ENCODE measurements around the gene SECTM1.
"Not testable (repeated sequence)": the region's sequence is repeated elsewhere in the genome, so short reads cannot be mapped to it uniquely, and the experiment has no call there.

The SECTM1 gene

DNA sequence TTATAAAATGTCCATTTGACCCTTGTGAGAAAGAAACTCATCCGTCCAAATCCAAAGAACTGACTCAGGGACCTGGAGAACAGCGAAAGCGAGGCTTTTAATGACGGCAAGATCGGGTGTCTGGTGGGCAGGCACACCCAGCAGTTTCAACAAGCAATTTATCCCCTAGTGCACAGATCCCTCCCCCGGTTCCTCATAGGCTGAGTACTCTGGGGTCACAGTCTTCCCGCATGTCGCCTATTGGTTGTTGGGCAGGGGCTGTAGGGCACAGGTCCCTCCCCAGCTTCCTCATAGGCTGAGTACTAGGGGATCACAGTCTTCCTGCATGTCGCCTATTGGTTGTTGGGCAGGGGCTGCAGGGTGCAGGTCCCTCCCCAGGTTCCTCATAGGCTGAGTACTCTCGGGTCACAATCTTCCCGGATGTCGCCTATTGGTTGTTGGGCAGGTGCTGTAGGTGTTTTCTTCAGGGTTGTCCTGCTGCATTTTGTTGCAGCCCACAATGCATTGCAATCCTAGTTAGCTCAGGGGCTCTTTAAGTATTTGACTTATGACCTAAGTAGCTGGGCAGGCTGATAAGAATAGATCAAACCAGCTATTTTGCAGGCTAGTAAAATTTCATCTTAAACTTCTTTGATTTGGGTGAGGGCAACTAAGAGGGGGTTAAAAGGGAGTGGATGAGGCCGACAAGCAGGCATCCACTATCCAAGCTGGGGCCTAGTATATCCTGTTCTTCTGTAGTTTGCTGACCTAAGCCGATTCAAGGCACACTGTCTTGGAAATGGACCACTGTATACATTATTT is 34.4 kb upstream of the SECTM1 start:
- no peak for DNase-seq

DNA sequence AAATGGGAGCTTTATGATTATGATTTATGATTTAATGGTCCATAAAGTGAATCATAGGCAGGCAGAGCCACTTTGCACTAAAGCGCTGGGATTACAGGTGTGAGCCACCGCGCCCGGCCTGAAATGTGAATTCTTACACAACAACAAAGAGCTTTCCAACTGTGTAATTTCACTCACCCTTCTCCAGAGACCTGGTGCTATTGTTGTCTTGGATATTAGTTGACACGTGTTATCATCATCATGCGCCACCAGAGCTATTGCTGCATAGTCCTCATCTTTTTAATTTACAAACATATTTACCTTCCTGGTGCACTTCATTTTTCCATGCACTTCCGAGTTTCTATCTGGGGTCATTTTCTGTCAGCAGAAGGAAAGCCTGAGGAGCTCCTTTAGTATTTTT is 33.2 kb upstream of the SECTM1 start:
- no peak for DNase-seq

DNA sequence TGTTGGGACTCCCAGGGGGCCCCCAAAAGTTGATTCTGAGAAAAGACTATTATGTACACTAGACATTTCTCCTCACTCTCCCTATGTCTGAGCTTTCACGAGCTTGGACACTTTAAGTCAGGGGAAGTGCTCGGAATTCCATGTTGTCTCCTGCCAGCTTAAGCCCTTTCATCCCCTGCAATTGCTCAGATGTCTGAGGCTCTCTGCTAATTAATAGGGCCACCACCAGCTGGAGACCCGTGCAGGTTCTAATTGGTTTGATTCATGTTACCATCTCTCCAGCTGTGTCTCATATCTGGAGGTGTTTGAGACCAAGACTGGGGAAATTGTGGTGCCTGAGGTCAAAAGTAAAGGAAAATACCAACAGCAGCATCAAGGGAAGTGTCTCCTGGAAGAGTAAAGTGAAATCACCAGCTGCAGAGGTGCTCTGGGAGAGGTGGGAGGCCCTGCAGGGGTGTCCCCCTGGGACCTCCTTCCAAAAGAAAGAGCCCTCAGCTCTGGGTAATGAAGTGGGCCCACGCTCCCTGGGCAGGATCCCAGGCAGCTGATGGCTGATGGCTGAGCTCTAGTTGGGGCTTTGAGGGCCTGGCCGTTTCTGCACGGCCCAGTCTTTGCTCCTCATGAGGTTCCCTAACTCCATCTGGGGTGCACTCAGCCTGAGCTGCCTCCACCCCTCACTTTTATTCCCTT is 32.2 kb upstream of the SECTM1 start:
- DNase-seq: no peak

DNA sequence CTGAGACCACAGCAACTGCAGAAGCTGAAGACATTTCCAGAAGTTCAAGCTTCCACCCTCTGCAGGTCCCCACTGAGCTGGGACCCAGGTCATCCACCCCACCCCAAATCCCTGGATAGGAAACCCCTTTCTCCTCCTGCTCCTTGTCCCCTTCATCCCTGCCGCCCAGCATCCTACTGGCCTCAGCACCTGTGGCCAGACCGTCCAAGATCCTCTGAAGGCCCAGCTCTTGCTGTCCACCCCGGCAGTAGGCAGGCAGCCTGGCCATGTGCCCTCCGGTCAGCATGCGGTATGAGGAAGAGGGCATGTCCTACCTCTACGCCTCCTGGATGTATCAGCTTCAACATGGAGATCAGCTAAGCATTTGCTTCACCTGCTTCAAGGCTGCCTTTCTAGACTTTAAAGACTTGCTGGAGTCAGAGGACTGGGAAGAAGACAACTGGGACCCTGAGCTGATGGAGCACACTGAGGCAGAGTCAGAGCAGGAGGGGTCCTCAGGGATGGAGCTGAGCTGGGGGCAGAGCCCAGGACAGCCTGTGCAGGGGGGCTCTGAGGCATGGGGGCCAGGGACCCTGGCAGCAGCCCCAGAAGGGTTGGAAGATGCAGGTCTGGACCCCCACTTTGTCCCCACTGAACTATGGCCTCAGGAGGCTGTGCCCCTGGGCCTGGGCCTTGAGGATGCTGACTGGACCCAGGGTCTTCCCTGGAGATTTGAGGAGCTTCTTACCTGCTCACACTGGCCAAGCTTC is 28.5 kb upstream of the SECTM1 start:
- DNase-seq: no peak

DNA sequence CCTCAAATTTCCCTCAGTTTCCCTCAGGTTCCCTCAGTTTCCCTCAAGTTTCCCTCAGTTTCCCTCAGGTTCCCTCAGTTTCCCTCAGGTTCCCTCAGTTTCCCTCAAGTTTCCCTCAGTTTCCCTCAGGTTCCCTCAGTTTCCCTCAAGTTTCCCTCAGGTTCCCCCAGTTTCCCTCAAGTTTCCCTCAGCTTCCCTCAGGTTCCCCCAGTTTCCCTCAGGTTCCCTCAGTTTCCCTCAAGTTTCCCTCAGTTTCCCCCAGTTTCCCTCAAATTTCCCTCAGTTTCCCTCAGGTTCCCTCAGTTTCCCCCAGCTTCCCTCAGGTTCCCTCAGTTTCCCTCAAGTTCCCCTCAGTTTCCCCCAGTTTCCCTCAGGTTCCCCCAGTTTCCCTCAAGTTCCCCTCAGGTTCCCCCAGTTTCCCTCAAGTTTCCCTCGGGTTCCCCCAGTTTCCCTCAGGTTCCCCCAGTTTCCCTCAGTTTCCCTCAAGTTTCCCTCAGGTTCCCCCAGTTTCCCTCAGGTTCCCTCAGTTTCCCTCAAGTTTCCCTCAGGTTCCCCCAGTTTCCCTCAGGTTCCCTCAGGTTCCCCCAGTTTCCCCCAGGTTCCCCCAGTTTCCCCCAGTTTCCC is 26.0 kb upstream of the SECTM1 start:
- DNase-seq: not testable (repeated sequence)

DNA sequence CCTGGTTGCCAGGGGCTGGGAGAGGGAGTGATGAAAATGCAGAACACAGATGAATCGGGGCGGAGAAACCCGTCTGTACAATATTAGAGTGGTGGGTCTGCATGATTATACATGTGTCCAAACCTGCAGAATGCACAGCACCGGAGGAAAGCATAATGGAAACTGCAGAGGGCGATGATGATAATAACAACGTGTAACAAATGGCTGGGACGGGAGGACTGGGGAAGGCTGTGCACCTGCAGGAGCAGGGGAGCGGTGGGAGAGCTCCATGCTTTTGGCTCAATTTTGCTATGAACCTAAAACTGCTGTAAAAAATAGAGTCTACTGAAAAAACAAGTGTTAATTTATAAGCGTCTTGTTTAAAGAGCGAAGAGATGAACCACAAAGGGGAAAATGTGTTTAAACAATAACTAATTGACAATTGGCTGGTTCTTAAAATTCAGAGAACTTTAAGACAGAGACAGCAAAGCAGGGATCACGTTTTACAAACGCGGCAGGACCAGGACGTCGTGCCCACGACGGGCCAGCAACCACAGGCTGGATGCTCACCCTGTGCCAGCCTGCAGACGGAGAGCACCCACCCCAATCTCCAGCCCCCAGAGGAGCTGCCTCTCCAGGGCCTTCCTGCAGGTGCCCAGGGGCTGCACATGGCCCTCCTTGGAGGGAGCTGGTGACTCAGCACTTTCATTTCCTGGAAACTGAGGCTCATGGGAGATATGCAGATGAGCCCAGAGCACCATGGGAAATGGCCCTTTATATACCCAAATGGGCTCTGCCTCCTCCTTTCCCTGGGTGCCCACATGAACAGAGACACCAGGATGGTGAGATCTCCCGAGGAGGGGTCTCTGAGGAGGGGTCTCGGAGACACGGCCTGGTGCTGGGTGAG is 25.1 kb upstream of the SECTM1 start, which contains the start of gene TEX19:
Gene TEX19, plus strand, starts transcription at position 783 of the 886 bp plus-strand sequence. CDS start 2,904 bp downstream, outside the sequence.
- peak in 1 of 2 donors; percentile 10 for DNase-seq

DNA sequence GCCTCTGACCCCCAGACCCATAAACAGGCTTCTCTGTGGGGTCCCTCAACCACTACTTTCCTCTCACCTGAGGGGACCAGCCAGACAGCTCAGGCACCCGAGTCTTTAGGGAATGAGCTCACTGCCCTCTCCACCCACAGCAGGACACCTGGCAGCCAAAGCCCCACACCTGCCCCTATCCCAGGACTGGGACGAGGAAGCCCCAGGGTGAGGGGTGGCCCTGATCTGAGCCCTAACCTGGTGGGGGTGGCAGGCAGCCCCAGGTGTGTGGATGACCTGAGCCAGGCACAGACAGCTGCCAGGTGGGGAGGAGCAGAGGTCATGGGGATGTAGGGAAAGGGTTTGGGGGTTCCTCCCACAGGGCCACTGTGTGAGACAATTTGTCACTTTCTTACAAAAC is 23.8 kb upstream of the SECTM1 start:
- no peak for DNase-seq

DNA sequence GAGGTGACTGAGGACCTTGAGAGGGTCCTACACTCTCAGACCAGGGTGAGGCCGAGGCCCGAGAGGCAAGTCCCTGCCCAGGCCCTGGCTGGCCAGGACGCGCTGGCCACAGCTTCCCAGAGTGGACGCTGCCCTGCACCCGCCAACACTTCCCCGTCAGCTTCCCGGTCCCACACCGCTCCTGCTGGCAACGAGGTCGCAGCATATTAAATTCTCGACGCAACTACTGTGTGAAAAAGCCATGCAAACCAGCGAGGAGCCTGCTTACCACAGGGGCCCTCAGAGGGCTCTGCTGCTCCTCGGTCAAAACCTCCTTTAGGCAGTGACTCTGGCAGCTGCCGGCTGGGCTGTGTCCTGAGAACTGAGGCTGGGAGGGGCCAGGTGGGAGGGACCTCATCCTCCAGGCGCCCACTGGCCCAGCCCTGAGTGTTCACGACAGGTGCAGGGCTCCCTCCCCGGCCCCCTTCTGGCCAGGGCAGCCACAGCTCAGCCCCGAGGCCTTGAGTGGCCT is 23.3 kb upstream of the SECTM1 start:
- no peak for DNase-seq

DNA sequence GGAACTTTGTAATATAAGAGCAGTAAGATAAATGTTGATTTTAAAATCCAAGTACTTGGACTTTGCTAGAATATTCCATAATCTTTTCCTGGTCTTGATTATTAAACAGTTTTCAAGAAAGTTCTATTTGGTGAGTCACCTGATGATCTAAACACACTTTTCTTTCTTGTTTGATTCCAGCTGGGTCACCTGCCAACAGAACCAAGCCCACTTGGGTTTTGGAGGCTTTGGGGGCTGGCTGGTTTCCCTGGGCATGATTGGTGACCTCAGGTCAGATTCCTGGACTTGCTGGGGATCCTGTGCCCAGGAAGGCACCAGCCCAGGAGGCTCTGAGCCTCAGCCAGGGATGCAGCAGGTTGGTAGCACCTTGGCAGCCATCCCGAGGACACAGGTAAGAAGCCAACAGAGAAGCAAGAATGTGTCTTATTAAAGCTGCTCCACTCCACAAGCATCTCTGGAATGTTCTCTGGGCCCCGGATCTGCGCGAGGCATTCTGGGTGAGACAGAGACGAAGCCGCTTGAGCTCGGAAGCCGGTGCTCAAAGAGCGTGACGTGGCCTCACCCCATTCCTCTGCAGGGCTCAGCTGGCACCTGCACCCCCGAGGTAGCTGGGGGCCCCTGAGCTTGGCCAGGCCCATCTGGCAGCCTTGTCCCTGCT is 22.3 kb upstream of the SECTM1 start:
- DNase-seq: no peak

DNA sequence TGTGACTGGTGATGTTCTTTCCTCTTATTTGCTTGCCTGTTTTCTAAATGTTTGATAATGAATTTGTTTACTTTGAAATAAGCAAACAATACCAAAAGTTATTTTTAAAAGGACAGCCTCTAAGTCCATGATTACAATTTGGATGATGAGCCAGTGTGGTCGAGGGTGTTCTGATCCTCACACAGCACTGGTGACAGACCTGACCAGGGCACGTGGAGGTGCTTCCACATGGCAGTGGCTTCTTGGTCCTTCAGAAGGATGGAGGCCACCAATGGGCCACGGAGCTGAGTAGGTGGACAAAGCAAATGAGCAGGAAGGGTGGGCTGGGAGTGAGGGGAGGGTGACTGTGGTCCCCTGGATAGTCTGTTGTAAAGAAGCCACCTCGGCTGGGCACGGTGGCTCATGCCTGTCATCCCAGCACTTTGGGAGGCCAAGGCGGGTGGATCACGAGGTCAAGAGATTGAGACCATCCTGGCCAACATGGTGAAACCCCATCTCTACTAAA is 21.3 kb upstream of the SECTM1 start:
- DNase-seq: no peak

DNA sequence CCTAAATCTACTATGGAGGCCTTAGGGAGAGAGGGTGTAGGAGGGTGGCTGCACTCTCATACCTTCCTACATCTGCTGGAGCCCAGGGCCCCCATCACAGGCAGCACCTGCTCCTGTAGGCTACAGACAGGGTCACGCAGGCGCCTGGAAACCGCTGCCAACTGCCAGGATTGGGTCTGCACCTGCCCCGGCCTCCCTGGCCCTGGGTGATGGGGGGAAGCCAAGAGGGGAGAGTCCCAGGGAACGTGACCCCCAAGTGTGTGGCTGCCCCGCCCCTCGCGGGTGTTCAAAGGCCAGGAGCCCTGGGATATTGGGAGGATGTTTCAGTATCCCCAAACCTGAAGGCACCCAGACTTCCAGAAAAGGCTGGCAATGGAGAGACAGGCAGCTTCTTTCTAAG is 19.9 kb upstream of the SECTM1 start:
- no peak for DNase-seq

DNA sequence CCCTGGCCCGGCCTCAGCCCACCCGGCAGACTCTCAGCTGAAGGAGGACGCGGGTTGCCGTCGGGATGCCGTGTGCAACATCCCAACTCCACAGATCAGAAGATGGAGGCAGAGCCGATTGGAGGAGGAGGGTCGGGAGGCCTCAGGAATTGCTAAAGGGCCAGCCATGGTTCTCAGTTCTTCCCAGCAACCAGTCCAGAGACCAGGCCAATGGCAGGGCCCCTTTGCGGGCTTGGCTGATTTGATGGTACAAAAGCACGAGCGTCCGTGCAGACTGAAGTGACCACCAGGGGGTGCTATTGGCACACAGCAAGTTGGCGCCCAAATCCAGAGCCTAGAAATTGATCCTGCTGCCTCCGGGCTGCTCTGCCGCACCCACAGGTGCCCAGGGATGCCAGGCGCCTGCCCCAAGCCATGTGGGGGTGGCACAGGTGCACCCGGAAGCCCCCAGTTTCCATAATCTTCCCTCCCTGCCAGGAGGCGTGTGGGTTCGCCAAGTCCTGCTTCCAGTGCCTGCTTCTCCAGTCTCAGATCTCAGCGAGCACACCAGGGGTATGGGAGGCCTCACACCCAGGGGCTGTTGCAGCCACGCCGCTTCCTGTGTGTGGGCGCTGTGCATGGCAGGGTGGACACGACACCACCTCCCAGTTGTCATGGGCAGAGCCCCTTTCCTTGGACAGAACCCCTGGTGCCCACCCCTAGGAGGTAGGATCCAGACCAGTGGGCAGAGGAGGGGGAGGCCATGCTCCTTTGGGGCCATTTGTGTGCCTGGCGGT is 18.3 kb upstream of the SECTM1 start:
- peak; percentile 84 to 89 for DNase-seq

DNA sequence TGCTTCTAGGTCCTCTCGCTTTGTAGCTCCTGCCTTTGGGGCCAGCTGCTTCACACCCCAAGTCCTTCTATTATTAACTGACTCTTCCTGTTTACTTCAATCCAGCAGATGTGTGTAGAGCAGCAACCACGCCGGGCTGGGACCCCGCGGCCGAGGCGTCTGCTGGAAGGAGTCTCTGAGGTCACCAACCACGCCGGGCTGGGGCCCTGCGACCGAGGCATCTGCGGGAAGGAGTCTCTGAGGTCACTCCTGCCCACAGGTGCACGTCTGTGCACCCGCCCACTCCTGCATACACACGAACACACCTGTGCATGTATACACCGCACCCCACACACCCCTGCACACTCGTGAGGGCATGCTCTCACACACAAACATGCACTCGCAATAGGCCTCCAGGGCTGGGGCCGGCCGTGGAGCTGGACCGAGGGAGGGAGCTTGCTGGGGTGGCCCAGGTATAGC is 17.7 kb upstream of the SECTM1 start:
- no peak for DNase-seq

DNA sequence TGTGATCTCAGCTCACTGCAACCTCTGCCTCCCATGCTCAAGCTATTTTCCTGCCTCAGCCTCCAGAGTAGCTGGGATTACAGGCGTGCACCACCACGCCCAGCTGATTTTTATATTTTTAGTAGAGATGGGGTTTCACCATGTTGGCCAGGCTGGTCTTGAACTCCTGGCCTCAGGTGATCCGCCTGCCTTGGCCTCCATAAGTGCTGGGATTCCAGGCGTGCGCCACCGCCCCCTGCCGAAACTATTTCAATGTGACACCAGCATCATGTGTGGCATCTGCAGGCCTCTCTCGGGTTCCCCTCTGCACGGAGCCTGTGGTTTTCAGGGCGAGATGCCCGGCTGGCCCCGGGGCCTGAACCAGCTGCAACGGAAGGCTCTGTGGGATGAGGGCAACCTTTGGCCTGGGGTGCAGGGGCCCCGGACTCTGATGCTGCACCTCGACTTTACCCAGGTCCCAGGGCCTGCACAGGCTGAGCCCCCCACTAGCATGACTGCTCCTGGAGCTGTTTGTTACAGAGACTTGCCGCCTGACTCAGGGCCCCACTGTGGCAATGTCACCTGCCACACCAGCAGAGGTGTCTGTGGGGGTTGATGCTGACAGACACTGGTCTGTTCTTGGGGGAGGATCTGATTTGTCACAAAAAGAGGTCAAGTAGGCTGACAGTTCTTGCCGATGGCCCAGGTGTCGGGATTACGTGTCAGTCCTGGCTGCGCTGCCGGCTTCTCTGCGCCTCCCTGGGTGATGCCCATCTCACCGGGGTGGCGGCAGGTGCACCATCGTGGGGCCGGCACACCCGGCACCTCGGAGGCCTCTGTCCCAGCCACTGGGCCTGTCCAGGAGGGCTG is 16.8 kb upstream of the SECTM1 start:
- DNase-seq: peak; percentile 52 to 54

DNA sequence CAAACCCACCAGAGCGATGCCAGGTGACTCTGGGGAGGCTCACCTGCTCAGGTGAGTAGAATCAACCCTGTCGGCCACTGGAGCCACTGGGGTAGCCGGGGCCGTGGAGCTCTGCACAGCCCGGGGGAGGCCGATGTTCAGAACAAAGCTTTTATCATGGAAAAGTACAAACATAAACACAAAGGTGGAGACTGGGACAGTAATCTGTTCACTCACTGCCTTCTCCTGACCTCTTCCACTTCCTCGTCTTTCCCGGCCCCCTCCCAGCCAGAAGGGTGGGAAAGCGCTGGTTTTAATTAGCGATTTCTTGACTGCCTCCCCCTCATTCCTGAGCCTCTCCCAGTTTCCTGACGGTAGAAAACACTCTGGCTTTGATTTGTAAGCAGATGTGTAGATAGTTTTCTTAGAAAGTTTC is 15.7 kb upstream of the SECTM1 start:
- no peak for DNase-seq

DNA sequence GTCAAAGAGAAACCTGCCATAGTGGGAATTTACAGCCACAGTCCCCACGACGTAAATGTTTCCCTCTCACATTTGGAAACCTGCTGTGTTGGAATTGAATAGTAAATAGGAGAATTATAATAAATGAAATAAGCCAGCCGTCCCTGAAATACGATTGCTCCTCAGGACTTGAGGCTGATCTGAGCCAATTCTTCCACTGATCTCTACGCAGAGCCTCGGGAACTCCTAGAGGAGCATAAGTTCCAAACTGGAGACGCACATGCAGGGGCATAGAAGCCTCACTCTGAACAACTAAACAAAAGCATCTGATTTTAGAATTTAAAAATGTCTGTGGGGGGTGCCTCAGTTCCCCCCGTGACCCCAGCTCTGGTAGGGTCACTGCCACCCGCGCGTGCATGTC is 15.3 kb upstream of the SECTM1 start:
- no peak for DNase-seq

DNA sequence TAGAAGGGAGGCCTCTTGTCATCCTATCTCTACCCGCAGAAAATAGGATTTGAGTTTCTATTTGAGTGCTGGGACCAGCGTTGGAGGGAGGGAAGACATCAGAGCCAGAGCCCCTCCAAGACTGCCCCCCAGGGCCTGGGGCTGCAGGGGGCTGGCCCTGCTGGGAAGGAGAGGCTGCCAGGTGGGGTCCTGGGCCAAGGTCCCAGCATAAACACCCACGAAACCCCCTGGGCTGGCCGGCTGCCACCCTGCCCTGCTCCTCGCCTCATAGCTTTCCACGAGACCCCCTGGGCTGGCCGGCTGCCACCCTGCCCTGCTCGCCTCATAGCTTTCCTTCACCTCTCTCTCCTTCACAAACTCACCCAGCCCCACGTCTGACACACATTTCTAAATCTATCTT is 14.9 kb upstream of the SECTM1 start:
- no peak for DNase-seq

DNA sequence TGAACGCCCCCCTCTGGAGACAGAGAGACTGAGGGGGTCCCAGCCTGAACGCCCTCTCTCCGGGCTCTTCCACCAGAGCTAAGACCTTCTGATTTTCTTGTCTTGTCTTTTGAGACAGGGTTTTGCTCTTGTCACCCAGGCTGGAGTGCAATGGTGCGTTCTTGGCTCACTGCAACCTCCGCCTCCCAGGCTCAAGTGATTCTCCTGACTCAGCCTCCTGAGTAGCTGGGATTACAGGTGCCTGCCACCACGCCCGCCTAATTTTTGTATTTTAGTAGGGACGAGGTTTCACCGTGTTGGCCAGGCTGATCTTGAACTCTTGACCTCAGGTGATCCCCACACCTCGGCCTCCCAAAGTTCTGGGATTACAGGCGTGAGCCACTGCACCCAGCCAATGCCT is 14.4 kb upstream of the SECTM1 start:
- DNase-seq: not testable (repeated sequence)
